HG02885 (cell line): Measurements from ENCODE around the gene VPS13A.

Source experiments
- ATAC-seq: cut with Tn5 transposase; IDR thresholded peaks from one replicate; pipeline ENCODE4 v1.9.1; 2021; ENCODE audit warnings: mild to moderate bottlenecking; ENCODE audit not compliant: unreplicated experiment, poor library complexity

VPS13A gene

GRCh38 chr9:77453825-77454647 is 276.7 kb downstream of the VPS13A start:
- no peak for ATAC-seq

- ATAC-seq, result no peak
These were observed 277.3 kb downstream of the VPS13A start for GRCh38 chr9:77454663-77455062.

- ATAC-seq, result peak; percentile 63
These were observed 278.1 kb downstream of the VPS13A start for GRCh38 chr9:77455312-77455927.

GRCh38 chr9:77456829-77457437 is 279.6 kb downstream of the VPS13A start:
- peak; percentile 77 for ATAC-seq

GRCh38 chr9:77457916-77458592 is 280.7 kb downstream of the VPS13A start:
- ATAC-seq, result peak; percentile 87

- ATAC-seq, result no peak
These were observed 283.6 kb downstream of the VPS13A start for GRCh38 chr9:77460938-77461337.

- no peak for ATAC-seq
These were observed 284.7 kb downstream of the VPS13A start for GRCh38 chr9:77462066-77462465.

GRCh38 chr9:77463151-77463550 is 285.8 kb downstream of the VPS13A start:
- ATAC-seq, result no peak

GRCh38 chr9:77464661-77465060 is 287.3 kb downstream of the VPS13A start:
- ATAC-seq, result no peak

GRCh38 chr9:77469515-77470231 is 292.3 kb downstream of the VPS13A start:
- ATAC-seq, result no peak
